GM23338 (cell line): ENCODE data around the gene ASTL. TPM values are rescaled to one million over a fixed set of nuclear protein-coding genes. Genes with fewer than 3 reads are reported as not detected.

Experiments
- ATAC-seq: fragments of 200-7000 bp; cut with Tn5 transposase; 3 replicates; pipeline ENCODE4 v1.9.1; 2020
- DNase-seq: peaks from one replicate; pipeline ENCODE4 v3.0.0-alpha.2; 2015; ENCODE audit warnings: low spot score
- H2AFZ ChIP-seq: fragments of 200-600 bp; sonication (generic); 2 replicates; pipeline ENCODE4 v1.8.0; 2016; ENCODE audit warnings: antibody characterized with exemption, mild to moderate bottlenecking, moderate library complexity
- H3F3A ChIP-seq: fragments of 200-600 bp; sonication (generic); replicated peaks from 2 replicates; pipeline ENCODE4 v1.8.0; 2017; ENCODE audit warnings: antibody characterized with exemption, mixed run types, low read depth
- H3K27ac ChIP-seq: fragments of 200-600 bp; sonication (generic); 2 replicates; pipeline ENCODE4 v1.6.1; 2016; ENCODE audit warnings: low read depth
- H3K27me3 ChIP-seq: fragments of 200-600 bp; sonication (generic); 2 replicates; pipeline ENCODE4 v1.8.0; 2016; ENCODE audit warnings: mild to moderate bottlenecking, mixed run types, moderate library complexity; ENCODE audit not compliant: insufficient read depth
- H3K36me3 ChIP-seq: fragments of 200-600 bp; sonication (generic); 2 replicates; pipeline ENCODE4 v1.8.0; 2016; ENCODE audit warnings: mild to moderate bottlenecking; ENCODE audit not compliant: insufficient read depth
- H3K4me1 ChIP-seq: fragments of 200-600 bp; sonication (generic); 2 replicates; pipeline ENCODE4 v1.8.0; 2016; ENCODE audit warnings: mild to moderate bottlenecking, moderate library complexity; ENCODE audit not compliant: insufficient read depth
- H3K4me2 ChIP-seq: fragments of 200-600 bp; sonication (generic); 2 replicates; pipeline ENCODE4 v1.7.1; 2017; ENCODE audit warnings: mixed run types
- H3K4me3 ChIP-seq: fragments of 200-600 bp; sonication (generic); 2 replicates; pipeline ENCODE4 v1.6.1; 2016; ENCODE audit warnings: mixed run types
- H3K79me2 ChIP-seq: fragments of 200-600 bp; sonication (generic); replicated peaks from 2 replicates; pipeline ENCODE4 v1.8.0; 2017; ENCODE audit warnings: mild to moderate bottlenecking; ENCODE audit not compliant: insufficient read depth
- H3K9me2 ChIP-seq: fragments of 200-600 bp; sonication (generic); 2 replicates; pipeline ENCODE4 v1.8.0; 2017; ENCODE audit not compliant: insufficient read depth
- H4K20me1 ChIP-seq: fragments of 200-600 bp; sonication (generic); replicated peaks from 2 replicates; pipeline ENCODE4 v1.8.0; 2017; ENCODE audit warnings: mild to moderate bottlenecking; ENCODE audit not compliant: insufficient read depth
- H3K27ac Mint-ChIP-seq: 2 replicates; pipeline ENCODE4 v1.8.0; 2020; ENCODE audit warnings: inconsistent platforms, mild to moderate bottlenecking, moderate library complexity, mixed read lengths
- H3K27me3 Mint-ChIP-seq: 3 replicates; pipeline ENCODE4 v1.8.0; 2022; ENCODE audit warnings: low read depth, mild to moderate bottlenecking, moderate library complexity, mixed read lengths, inconsistent platforms; ENCODE audit not compliant: insufficient read depth, poor library complexity
- H3K36me3 Mint-ChIP-seq: 3 replicates; pipeline ENCODE4 v1.8.0; 2021; ENCODE audit warnings: low read depth, mild to moderate bottlenecking, inconsistent platforms, moderate library complexity, mixed read lengths
- H3K4me1 Mint-ChIP-seq: 3 replicates; pipeline ENCODE4 v1.8.0; 2020; ENCODE audit warnings: mild to moderate bottlenecking, inconsistent platforms, mixed read lengths
- H3K4me3 Mint-ChIP-seq: 3 replicates; pipeline ENCODE4 v1.8.0; 2021; ENCODE audit warnings: moderate library complexity, mild to moderate bottlenecking, inconsistent platforms, mixed read lengths
- H3K9me3 Mint-ChIP-seq: 3 replicates; pipeline ENCODE4 v1.8.0; 2020; ENCODE audit warnings: moderate library complexity, mild to moderate bottlenecking, inconsistent platforms, mixed read lengths
- CREB1 ChIP-seq: fragments of 250-450 bp; sonication (Bioruptor Pico); IDR thresholded peaks from 2 replicates; pipeline ENCODE4 v1.5.0; 2020; ENCODE audit warnings: low read depth, mild to moderate bottlenecking, moderate library complexity
- EZH2 ChIP-seq: fragments of 200-600 bp; sonication (generic); IDR thresholded peaks from one replicate; pipeline ENCODE4 v1.8.0; 2017; ENCODE audit warnings: antibody characterized with exemption, mild to moderate bottlenecking, low read depth; ENCODE audit not compliant: unreplicated experiment
- EZH2phosphoT487 ChIP-seq: fragments of 200-600 bp; sonication (generic); IDR thresholded peaks from one replicate; pipeline ENCODE4 v1.8.1; 2018; ENCODE audit warnings: antibody characterized with exemption; ENCODE audit not compliant: unreplicated experiment
- JUNB ChIP-seq: IDR thresholded peaks from one replicate; pipeline ENCODE4 v1.6.1; 2016; ENCODE audit warnings: antibody characterized with exemption; ENCODE audit not compliant: unreplicated experiment
- NANOG ChIP-seq: IDR thresholded peaks from 2 replicates; pipeline ENCODE4 v1.6.1; 2016; ENCODE audit warnings: antibody characterized with exemption, borderline replicate concordance
- POLR2AphosphoS5 ChIP-seq: IDR thresholded peaks from 2 replicates; pipeline ENCODE4 v1.6.1; 2016; ENCODE audit warnings: antibody characterized with exemption, low read depth
- STAT1 ChIP-seq: IDR thresholded peaks from one replicate; pipeline ENCODE4 v1.6.1; 2016; ENCODE audit warnings: antibody characterized with exemption; ENCODE audit not compliant: unreplicated experiment
- ZNF114 ChIP-seq: fragments of 250-450 bp; sonication (Bioruptor Pico); IDR thresholded peaks from 2 replicates; pipeline ENCODE4 v1.5.0; 2020; ENCODE audit warnings: mild to moderate bottlenecking, moderate library complexity
- ZNF331 ChIP-seq: fragments of 250-450 bp; sonication (Bioruptor Pico); IDR thresholded peaks from 2 replicates; pipeline ENCODE4 v1.5.0; 2020; ENCODE audit warnings: low read depth, mild to moderate bottlenecking, moderate library complexity
- polyA plus RNA-seq: library from polyadenylated mRNA; unstranded; fragments of >200 nt; fragmentation: Nextera tagmentation; extraction: Ambion mirVana; gene quantifications from 2 replicates; pipeline ENCODE4 v1.2.1, GENCODE V29; 2016
- total RNA-seq: library from RNA; depleted of rRNA; stranded (reverse); fragments of >200 nt; shearing (Covaris generic); gene quantifications from 2 replicates; pipeline ENCODE4 v1.2.3, GENCODE V29; 2014
- TF ChIP-seq, protein P1 (sequence below): IDR thresholded peaks from one replicate; pipeline ENCODE4 v1.6.1; 2018; ENCODE audit warnings: antibody characterized with exemption; ENCODE audit not compliant: unreplicated experiment
- TF ChIP-seq, protein P2 (sequence below), 2 experiments: fragments of 200-600 bp in 1 of 2; sonication (generic) in 1 of 2; conservative IDR thresholded peaks; 2 replicates each; pipeline versions ENCODE4 v1.5.1 to v1.6.1; 2016 to 2017; ENCODE audit warnings: antibody characterized with exemption in 2 of 2, low read depth in 2 of 2, mild to moderate bottlenecking in 2 of 2, moderate library complexity in 1 of 2
- TF ChIP-seq, protein P3 (sequence below): IDR thresholded peaks from 2 replicates; pipeline ENCODE4 v1.6.1; 2016; ENCODE audit warnings: antibody characterized with exemption

The ASTL gene
- total and polyA plus RNA-seq, 2 experiments from 2014 or later, result 0.23 TPM; not detected in 1

DNA sequence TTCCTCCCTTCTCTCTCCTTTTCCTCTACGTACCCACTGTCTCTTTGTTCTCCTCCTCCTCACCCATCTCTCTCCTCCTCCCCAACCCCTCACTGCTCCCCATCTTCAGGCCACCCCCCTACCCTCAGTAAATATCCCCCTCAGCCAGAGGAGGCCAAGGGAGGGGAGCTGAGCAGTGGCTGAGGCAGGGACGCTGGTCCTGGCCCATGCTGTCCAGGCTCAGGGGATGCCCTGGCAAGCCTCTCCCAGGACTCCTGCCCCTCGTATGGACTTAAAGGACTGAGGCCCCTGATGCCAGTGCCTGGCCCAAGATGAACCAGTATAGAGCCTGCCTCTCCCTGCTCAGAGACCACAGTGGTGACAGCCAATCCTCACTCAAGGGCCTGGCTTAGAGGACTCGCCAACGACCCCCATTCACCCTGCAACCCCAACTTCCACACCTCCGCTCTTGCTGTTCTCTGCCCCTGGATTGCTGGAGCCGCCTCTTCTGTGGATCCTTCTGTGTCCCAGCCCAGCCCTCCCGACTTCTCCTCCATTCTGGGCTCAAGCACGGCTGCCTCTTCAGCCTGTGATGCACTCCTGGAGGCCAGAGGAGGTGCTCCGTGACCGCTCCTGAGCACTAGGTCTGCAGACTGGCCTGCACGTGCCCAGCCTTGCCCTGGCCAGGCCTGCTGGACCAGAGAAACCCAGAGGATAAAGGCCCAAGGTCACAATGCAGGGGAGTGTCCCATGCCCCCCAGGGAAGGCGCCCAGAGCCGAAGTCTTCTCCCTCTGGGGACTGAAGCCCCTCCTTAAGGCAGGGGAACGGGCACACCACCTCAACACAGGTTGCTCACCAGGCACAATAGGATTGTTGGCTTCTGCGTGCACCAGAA is 16.4 kb upstream of the ASTL start:
- H3K36me3 Mint-ChIP-seq, result no peaks in the 10 kb centered on the region; the same call in 2 of the 3 replicates
- H3K4me3 Mint-ChIP-seq, result no peak overlapping the region

DNA sequence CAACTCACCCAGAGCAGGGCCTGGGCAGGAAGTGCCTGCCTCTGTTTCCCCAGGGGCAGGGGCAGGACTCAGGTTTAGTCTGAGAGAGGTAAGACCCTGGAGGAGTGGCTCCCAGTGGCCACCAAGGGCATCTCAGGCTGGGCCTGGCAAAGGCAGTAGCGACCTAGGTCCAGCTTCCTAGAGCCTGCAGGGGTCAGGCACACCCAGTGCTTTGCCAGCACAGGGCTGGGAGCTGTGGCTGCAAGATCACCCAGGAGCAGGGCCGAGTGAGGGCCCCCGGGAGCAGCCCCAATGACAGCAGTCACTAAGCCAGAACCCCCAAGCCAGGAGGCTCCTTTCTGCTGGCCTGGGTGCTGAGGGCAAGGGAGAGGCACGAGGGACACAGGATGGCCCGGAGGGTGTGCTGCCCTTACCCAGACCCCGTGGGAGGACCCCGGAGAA is 15.7 kb upstream of the ASTL start:
- DNase-seq, result no peak
- Histone ChIP-seq H3K36me3 (no peaks in the 10 kb centered on the region), H3K27me3 (no peaks in the 10 kb centered on the region), H3K4me2 (no peak overlapping the region), H3F3A (no peaks in the 10 kb centered on the region; the same call in 1 of the 2 replicates), H4K20me1 (no peaks in the 10 kb centered on the region), H2AFZ (no peak overlapping the region), H3K9me2 (no peaks in the 10 kb centered on the region), H3K79me2 (no peaks in the 10 kb centered on the region), H3K4me1 (peaks cover 10% of the 10 kb centered on the region), H3K4me3 (no peak overlapping the region), H3K27ac (no peak overlapping the region)
- ATAC-seq, result peak; percentile 12; the same call in 2 of the 3 replicates
- peaks cover 27% of the 10 kb centered on the region for H3K4me1 Mint-ChIP-seq
- H3K36me3 Mint-ChIP-seq, result no peaks in the 10 kb centered on the region; the same call in 2 of the 3 replicates
- no peak overlapping the region for H3K4me3 Mint-ChIP-seq
- no peaks in the 10 kb centered on the region for H3K9me3 Mint-ChIP-seq
- peaks cover 6% of the 10 kb centered on the region for H3K27me3 Mint-ChIP-seq
- H3K27ac Mint-ChIP-seq, result no peak overlapping the region
- no peak for TF ChIP-seq ZNF114 (CRISPR knock-in tag)
- TF ChIP-seq NANOG, result no peak
- TF ChIP-seq EZH2, result no peak
- no peak for TF ChIP-seq POLR2AphosphoS5
- TF ChIP-seq ZNF331 (CRISPR knock-in tag), result no peak
- no peak for TF ChIP-seq CREB1 (CRISPR knock-in tag)
- TF ChIP-seq, protein P1, sequence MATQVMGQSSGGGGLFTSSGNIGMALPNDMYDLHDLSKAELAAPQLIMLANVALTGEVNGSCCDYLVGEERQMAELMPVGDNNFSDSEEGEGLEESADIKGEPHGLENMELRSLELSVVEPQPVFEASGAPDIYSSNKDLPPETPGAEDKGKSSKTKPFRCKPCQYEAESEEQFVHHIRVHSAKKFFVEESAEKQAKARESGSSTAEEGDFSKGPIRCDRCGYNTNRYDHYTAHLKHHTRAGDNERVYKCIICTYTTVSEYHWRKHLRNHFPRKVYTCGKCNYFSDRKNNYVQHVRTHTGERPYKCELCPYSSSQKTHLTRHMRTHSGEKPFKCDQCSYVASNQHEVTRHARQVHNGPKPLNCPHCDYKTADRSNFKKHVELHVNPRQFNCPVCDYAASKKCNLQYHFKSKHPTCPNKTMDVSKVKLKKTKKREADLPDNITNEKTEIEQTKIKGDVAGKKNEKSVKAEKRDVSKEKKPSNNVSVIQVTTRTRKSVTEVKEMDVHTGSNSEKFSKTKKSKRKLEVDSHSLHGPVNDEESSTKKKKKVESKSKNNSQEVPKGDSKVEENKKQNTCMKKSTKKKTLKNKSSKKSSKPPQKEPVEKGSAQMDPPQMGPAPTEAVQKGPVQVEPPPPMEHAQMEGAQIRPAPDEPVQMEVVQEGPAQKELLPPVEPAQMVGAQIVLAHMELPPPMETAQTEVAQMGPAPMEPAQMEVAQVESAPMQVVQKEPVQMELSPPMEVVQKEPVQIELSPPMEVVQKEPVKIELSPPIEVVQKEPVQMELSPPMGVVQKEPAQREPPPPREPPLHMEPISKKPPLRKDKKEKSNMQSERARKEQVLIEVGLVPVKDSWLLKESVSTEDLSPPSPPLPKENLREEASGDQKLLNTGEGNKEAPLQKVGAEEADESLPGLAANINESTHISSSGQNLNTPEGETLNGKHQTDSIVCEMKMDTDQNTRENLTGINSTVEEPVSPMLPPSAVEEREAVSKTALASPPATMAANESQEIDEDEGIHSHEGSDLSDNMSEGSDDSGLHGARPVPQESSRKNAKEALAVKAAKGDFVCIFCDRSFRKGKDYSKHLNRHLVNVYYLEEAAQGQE, result no peak
- no peak for TF ChIP-seq EZH2phosphoT487
- TF ChIP-seq JUNB, result no peak
- TF ChIP-seq, protein P2, sequence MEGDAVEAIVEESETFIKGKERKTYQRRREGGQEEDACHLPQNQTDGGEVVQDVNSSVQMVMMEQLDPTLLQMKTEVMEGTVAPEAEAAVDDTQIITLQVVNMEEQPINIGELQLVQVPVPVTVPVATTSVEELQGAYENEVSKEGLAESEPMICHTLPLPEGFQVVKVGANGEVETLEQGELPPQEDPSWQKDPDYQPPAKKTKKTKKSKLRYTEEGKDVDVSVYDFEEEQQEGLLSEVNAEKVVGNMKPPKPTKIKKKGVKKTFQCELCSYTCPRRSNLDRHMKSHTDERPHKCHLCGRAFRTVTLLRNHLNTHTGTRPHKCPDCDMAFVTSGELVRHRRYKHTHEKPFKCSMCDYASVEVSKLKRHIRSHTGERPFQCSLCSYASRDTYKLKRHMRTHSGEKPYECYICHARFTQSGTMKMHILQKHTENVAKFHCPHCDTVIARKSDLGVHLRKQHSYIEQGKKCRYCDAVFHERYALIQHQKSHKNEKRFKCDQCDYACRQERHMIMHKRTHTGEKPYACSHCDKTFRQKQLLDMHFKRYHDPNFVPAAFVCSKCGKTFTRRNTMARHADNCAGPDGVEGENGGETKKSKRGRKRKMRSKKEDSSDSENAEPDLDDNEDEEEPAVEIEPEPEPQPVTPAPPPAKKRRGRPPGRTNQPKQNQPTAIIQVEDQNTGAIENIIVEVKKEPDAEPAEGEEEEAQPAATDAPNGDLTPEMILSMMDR (conservative IDR thresholded peaks at IDR 0.05; ENCODE audit: low read depth in 2 of 2), result no peak; a peak in 1 of 4 replicates
- TF ChIP-seq, protein P3, sequence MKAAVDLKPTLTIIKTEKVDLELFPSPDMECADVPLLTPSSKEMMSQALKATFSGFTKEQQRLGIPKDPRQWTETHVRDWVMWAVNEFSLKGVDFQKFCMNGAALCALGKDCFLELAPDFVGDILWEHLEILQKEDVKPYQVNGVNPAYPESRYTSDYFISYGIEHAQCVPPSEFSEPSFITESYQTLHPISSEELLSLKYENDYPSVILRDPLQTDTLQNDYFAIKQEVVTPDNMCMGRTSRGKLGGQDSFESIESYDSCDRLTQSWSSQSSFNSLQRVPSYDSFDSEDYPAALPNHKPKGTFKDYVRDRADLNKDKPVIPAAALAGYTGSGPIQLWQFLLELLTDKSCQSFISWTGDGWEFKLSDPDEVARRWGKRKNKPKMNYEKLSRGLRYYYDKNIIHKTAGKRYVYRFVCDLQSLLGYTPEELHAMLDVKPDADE, result no peak
- TF ChIP-seq STAT1, result no peak

More for the DNA sequence above, 16.4 kb upstream of the ASTL start:
- no peak for TF ChIP-seq ZNF114 (CRISPR knock-in tag)
- TF ChIP-seq POLR2AphosphoS5, result no peak
- TF ChIP-seq, protein P2 (conservative IDR thresholded peaks at IDR 0.05; ENCODE audit: low read depth in 2 of 2), result no peak
- no peaks in the 10 kb centered on the region for H3K9me3 Mint-ChIP-seq
- peaks cover 11% of the 10 kb centered on the region for H3K27me3 Mint-ChIP-seq
- H4K20me1 ChIP-seq, result no peaks in the 10 kb centered on the region
- no peak overlapping the region for H3K27ac Mint-ChIP-seq
- no peak overlapping the region for H3K4me3 ChIP-seq
- no peak overlapping the region for H3K27ac ChIP-seq
- peaks cover 8% of the 10 kb centered on the region; the same call in 1 of the 2 replicates for H3K4me1 ChIP-seq
- DNase-seq (no peak), ATAC-seq (no peak; the same call in 2 of the 3 replicates)
- peaks cover 32% of the 10 kb centered on the region for H3K4me1 Mint-ChIP-seq
- H2AFZ ChIP-seq, result no peak overlapping the region
- no peaks in the 10 kb centered on the region for H3F3A ChIP-seq
- no peak overlapping the region for H3K4me2 ChIP-seq
- no peaks in the 10 kb centered on the region for H3K27me3 ChIP-seq
- H3K36me3 ChIP-seq, result no peaks in the 10 kb centered on the region
- H3K79me2 ChIP-seq, result no peaks in the 10 kb centered on the region
- no peaks in the 10 kb centered on the region for H3K9me2 ChIP-seq
